Renal pelvis (tissue), 4 donors: ENCODE data around the gene GALNT11. TPM values are rescaled to one million over a fixed set of nuclear protein-coding genes. Genes with fewer than 3 reads are reported as not detected.
A peak's percentile ranks its signal among the peaks of the same experiment; 100 is the strongest.

Experiments
- DNase-seq: peaks from one replicate; pipeline ENCODE4 v3.0.0-alpha.2; 2013
- polyA plus RNA-seq, 3 donors: library from polyadenylated mRNA; unstranded; fragments of 120-200 nt; gene quantifications; one replicate each; pipeline ENCODE4 v1.2.1, GENCODE V29; 2013; ENCODE audit not compliant: insufficient read length in 3 of 3

GALNT11 gene
- polyA plus RNA-seq, 3 donors: 109 to 126 (median 121) TPM

- no peak for DNase-seq
Measured at GRCh38 chr7:152108359-152108758, 82.9 kb downstream of the GALNT11 start.

DNA sequence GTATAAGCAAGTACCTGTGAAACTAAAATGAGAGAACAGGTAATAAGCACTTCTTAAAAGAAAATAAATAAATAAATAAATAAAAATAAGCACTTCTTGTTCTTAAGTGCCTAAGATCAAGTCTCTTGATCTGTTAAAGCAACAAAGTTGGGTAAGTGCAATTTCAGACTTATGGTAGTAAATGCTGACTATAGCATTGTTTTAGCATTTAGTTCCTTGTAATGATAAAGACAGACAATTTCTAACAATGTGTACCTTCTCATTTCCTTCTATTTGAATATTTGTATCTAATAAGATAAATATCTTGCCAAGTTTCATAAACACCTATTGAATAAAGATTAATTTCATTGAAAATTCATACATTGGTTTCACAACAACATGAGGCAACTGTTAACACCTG, 87.4 kb downstream of the GALNT11 start:
- no peak for DNase-seq

DNA sequence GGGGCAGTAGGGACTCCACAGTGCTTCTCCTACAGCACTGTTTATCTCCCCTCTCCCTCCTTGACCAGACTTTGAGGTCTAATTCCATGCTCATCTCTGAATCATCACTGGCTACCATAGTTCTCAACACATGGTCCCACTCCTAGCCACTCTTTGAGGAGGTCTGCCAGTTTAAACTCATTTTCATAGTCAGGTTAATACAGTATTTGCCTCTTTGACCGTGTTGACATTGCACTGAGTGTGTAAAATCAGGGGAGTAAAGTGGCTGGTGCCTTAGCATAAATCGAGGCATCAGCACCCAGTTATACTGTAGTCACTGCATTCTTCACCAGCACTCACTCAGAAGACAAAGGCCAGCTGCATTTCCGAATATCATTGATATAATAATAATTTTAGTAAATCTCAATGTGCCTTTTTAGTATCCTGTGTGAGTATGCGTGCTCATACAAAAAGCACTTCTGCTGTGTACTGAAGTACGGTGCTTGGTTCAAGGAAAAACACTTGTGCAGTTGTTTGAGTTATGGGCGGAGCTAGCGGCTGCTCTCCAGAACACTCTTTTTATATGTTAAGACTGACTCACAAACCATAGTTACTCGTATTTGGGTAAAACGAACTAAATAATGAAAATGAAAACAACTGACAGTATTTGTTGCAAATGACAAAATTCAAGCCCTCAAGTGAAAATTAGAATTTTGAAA, 89.7 kb downstream of the GALNT11 start:
- DNase-seq: no peak

DNA sequence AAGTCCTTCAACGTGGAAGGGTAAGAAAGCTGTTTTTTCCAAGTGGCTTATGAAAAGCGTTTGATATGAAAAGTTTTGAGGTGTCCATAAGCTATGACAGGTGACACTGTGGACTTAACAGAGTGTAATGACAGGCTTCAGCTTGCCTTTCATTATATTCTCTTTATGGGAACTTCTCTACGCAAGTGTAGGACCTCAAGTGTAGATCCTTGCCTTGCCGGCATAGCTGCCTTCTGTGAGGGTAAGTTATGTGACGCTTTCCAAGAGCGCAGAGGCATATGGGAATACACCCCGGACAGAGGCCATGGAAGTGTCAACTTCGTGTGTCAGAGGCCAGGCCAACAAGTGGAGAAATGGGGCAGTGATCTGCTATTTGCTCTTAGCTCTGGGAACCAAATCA, 91.9 kb downstream of the GALNT11 start:
- no peak for DNase-seq

DNA sequence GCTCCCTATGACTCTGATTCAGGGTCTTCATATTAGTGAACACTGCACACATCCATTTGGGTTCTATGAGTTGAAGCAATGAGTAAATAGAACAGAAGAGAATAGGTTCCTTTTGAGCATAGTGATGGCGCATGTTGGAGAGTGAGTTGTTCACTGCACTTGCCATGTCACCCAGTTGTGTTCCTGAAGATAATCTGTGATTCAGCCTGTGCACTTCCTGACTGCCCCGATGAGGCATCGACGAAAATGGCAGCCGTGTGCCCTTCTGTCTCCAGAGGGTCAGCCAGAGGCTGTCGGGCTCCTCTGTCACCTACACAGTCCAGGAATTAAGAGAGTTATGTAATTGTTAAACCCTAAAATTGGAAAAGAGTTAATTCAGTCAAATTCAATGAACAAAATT, 94.7 kb downstream of the GALNT11 start:
- DNase-seq: no peak

GRCh38 chr7:152120776-152121175, 95.3 kb downstream of the GALNT11 start:
- DNase-seq: no peak

DNA sequence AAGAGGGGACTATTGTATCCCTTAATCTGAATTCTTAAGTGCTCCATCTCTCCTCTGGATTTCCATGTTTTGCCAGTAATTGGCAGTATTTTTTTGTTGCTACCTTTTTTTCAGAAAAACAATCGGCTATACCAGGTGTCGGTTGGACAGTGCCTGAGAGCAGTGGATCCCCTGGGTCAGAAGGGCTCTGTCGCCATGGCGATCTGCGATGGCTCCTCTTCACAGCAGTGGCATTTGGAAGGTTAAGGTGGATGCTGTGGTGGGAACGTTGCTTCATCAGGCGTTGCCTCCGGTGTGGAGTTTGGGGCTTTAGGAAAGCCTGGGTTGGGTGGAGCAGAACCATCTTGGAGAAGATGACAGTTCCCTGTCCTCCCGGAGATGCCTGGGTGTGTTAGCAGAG, 96.0 kb downstream of the GALNT11 start:
- no peak for DNase-seq

DNA sequence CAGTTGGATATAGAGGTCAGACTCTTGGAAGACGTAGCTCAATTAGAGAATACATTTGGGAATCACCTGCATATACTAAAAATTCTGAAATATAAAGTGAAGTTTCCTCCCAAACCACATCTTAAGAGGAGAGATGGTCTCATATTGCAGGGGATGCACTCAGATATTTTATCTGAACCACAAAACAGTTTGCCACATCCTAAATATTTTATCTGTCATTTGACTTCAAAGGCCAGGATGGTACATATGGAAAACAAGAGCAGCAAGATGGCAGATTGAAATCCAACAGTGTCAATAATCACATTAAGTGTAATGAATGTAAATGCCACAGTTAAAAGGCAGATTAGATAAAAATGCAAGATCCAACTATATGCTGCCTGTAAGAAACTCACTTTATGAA, 97.1 kb downstream of the GALNT11 start:
- DNase-seq: no peak

DNA sequence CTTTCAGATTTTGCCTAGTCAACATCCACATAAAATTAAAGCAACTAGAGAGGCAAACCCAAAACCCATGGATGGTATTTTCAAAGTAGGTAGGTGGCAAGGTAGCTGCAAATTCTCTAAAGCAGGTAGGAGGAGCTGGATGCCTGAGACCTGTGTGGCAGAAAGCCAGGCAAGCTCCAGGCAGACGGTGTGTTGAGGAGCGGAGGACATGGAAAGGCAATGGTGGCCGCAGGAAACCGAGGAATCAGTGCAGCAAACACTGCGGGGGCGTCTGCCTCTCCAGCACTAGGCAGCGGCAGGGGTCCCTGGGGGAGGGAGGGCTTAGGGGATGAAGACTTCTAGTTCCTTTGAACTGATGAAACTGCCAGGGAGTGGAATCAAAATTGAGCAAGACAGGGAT, 101.3 kb downstream of the GALNT11 start:
- no peak for DNase-seq

DNA sequence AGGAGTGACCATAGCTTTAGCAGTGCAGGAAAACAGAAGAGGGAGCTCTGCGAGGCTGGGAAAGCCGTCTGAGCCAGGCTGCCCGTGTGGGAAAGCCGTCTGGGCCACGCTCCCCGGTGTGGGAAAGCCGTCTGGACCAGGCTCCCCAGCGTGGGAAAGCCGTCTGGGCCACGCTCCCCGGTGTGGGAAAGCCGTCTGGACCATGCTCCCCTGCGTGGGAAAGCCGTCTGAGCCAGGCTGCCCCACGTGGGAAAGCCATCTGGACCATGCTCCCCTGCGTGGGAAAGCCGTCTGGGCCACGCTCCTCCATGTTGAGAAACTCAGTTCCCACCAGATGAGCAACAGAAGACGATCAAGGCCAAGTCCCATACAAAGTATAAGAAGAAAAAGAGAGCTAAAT, 101.8 kb downstream of the GALNT11 start:
- DNase-seq: no peak

DNA sequence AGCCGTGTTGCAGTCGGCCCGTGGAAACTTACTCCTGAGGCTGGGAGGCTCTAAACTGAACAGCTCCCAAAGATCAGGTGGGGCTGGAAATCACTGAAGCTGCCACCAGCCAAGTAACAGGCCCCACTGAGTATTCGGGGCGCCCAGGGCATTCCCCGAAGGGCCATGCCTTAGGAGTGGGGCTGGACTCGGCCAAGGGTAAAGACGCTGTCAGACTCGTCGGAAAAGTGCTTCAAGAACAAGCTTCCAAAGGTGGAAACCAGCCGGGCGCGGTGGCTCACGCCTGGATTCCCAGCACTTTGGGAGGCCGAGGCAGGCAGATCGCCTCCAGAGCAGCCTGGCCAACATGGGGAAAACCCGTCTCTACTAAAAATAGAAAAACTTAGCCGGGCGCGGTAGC, 102.8 kb downstream of the GALNT11 start:
- no peak for DNase-seq

GRCh38 chr7:152128741-152129461, 103.4 kb downstream of the GALNT11 start:
- DNase-seq: no peak

GRCh38 chr7:152129682-152130081, 104.2 kb downstream of the GALNT11 start:
- no peak for DNase-seq

DNA sequence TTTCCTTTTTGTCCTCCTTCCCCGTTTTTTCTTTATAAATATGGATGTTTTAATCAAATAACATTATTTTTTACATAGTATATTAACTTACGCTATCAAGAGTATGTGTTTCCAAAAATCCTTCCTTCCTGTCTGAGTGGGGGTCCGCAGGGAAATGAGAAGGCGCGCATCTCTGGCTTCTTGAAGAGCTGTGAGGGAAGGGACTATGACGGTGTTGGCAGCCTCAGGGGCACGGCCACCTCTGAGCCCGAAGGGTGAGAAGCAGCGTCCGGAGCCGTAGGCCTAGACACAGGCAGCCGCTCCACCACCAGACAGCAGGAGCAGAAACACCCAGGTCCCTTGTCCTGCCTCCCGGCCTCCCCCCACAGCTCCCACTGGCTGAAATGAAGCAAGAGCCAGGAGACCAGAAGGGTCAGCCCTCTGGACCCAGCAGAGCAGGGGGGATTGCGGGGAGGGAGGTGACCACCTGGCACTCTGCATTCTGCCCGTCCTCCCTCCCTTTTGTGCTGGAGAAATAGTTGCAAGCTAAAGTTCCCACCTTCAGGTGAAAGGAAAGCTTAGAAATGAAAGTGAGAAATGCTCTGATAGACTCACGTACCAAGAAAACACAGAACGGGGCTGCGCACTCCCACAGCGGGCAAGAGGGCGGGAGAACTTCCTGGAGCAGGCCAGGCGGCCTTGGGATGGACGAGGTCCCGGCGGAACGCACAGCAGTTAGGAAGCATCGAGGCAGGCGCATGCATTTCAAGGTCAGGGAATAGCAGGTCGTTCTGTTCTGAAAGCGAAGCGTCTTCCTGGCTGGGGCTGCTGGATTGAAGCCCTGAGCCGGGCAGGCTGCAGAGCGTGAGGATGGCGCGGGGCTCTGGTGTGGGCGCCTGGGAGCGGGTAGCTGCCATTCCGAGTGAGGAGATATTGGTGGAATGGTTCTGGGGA, 105.5 kb downstream of the GALNT11 start:
- no peak for DNase-seq

DNA sequence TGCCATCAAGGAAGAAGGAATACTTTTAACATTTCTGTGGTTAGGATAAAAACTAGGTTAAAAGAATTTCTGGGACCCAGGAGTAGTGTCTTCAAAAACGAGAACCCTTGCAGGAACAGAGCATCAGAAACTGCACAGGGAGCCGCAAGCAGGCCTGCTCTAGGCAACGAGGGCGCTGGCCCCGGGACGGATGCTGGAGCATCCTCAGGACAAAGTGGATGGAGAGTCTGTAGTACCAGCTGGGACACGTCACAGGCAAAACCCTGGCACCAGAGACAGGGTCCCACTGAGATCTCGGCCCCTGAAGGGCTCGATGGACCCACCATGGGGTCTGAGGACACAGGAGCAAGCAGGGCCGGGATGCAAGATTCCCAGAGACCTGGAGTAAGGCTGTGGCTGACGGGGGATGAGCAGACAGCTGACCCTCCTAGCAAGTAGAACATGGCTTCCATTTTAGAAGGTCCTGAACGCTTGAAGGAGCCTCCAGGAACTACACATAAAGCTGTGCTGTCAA, 106.6 kb downstream of the GALNT11 start:
- no peak for DNase-seq

DNA sequence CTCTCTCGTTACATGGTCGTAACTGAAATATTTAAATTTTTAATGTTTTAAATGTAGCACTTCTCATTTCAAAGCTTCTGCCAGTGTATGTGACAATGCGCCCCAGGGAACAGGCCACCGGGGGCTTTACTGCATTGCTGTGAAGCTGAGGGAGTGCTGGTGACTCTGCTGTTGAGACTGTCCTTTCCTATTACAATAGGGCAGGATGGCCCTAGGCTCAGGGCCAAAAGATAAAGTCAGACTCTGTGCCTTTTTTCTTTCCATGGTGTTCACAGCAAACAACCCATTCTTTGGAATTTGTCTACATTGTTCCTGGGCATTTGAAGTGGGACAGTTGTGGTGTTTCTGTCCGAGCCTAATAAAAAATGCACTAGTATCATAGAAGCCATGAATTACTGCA, 107.3 kb downstream of the GALNT11 start:
- no peak for DNase-seq

GRCh38 chr7:152133804-152134203, 108.3 kb downstream of the GALNT11 start:
- DNase-seq: no peak

DNA sequence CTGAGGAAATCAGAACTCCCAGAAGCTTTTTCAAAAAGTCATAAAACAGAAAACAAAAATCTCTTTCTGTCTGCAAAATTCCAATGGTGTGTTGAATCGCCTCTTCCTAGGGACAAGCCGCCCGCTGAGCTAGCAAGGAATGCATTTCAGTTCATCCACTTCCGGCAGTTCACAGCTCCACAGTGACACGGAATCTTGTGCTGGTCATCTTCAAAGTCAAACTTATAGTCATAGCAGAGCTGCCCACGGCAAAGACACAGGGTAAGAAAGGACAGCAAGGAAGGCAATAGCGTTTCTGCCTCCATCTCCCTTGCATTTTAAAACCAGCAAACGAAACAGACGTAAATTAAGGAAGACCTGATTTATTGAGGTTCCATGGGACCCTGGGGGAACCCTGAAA, 111.2 kb downstream of the GALNT11 start:
- peak; percentile 24 for DNase-seq

DNA sequence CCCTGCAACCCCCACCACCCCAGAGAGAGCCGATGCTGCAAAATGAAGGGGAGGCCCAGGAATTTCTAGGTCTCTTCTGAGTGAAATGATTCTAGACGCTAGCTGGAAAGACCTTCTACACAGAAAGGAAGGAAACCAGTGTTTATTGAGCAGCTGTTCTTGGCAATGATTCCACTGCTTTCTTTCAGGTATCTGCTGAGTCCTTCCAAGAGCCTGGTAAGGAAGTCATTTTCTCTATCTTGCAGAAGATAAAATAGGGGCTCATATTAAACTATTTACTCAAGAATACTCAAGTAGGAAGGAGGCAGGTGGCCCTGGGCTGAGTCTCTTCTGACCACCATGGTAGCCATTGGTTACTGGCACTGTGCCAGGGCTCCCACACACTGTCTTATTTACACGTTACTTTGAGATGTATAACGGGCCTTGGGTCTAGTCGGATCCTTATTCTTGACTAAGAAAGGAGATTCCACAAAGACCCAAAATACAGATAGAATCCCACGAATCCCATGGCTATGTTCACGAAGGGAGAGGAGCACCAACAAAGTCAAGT, 112.1 kb downstream of the GALNT11 start:
- DNase-seq: no peak

DNA sequence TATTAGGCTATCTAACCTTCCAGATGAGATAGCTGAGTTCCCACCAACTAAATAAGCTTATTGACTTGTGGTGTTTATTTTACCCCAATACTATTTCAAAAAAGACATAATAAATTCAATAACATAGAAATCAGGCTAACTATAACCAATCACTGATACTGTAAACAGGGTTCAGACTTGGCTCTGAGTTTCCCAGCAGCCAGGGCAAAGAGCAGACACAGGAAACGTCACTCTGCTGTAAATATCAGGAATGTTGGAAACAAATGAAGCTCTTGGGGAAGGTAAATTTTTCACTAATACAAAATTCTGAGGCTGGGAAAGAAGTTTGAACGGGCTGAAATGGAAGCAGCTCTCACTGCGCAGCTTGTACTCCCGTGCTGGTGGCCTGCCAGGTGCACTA, 114.6 kb downstream of the GALNT11 start:
- DNase-seq: no peak

- no peak for DNase-seq
Measured at GRCh38 chr7:152140560-152140959, 115.1 kb downstream of the GALNT11 start.

- no peak for DNase-seq
Measured at GRCh38 chr7:152142976-152143595, 117.6 kb downstream of the GALNT11 start.
